GM10266 (cell line): Measurements from ENCODE around the gene SEMA4D.

ENCODE experiments used
- DNase-seq: peaks from one replicate; pipeline ENCODE4 v3.0.0; 2012; ENCODE audit errors: extremely low spot score
- CTCF ChIP-seq: IDR thresholded peaks from 2 replicates; pipeline ENCODE4 v1.5.1; 2012; ENCODE audit warnings: mild to moderate bottlenecking, low read depth; ENCODE audit not compliant: control insufficient read depth, insufficient read depth; ENCODE audit errors: missing control alignments

SEMA4D gene

GRCh38 chr9:89417832-89418473 lies 80.0 kb downstream of the SEMA4D start:
- DNase-seq: no peak
- no peak for TF ChIP-seq CTCF

- TF ChIP-seq CTCF: no peak
- DNase-seq: no peak
Measured at GRCh38 chr9:89414670-89415324, 83.1 kb downstream of the SEMA4D start.

GRCh38 chr9:89413963-89414638 lies 83.8 kb downstream of the SEMA4D start:
- no peak for TF ChIP-seq CTCF
- DNase-seq: no peak

- TF ChIP-seq CTCF: no peak
- DNase-seq: no peak
Measured at GRCh38 chr9:89412951-89413350, 85.0 kb downstream of the SEMA4D start.

GRCh38 chr9:89412541-89412940 lies 85.4 kb downstream of the SEMA4D start:
- no peak for DNase-seq
- no peak for TF ChIP-seq CTCF

GRCh38 chr9:89411759-89412158 lies 86.2 kb downstream of the SEMA4D start:
- TF ChIP-seq CTCF: no peak
- DNase-seq: no peak
